Common myeloid progenitor, CD34-positive (primary cell): Measurements from ENCODE around the gene ELAC1.
"Not testable (repeated sequence)": the region's sequence is repeated elsewhere in the genome, so short reads cannot be mapped to it uniquely, and the experiment has no call there.

ENCODE experiments used
- CTCF ChIA-PET: fragments of 350-600 bp; sonication (Branson Sonifier 250); formaldehyde crosslinking; loops from one replicate; lab custom pipeline; 2021; ENCODE audit warnings: antibody characterized with exemption; lab: Charles Lee
- POLR2A ChIA-PET: fragments of 350-600 bp; sonication (Branson Sonifier 250); formaldehyde crosslinking; loops from one replicate; lab custom pipeline; 2021; ENCODE audit warnings: antibody characterized with exemption; lab: Charles Lee
- DNase-seq, 3 donors: peaks; one replicate each; pipeline versions ENCODE4 v3.0.0 to v3.0.0-alpha.2; 2013
- H3K27ac ChIP-seq, 2 experiments: 1 replicate in 1 of 2; 2 replicates in 1 of 2; pipeline ENCODE4 v1.7.0; 2013; ENCODE audit warnings: inconsistent platforms in 2 of 2, low read length in 2 of 2, mild to moderate bottlenecking in 2 of 2, low read depth in 1 of 2, moderate library complexity in 1 of 2; ENCODE audit not compliant: severe bottlenecking in 2 of 2, insufficient read depth in 1 of 2, poor library complexity in 1 of 2
- H3K27me3 ChIP-seq, 5 experiments: replicated peaks in 2 of 5; 1 replicate in 3 of 5; 2 replicates in 2 of 5; pipeline versions ENCODE4 v1.6.1 to v1.7.0; 2013; ENCODE audit warnings: low read length in 4 of 5, mild to moderate bottlenecking in 2 of 5, moderate library complexity in 2 of 5, inconsistent platforms in 1 of 5; ENCODE audit not compliant: insufficient read depth in 5 of 5, control insufficient read depth in 4 of 5
- H3K36me3 ChIP-seq, 4 experiments: 1 replicate in 2 of 4; 2 replicates in 2 of 4; pipeline versions ENCODE4 v1.6.1 to v1.7.0; 2013; ENCODE audit warnings: low read length in 3 of 4, control low read depth in 1 of 4, mild to moderate bottlenecking in 1 of 4; ENCODE audit not compliant: control insufficient read depth in 4 of 4, insufficient read depth in 4 of 4
- H3K4me1 ChIP-seq, 4 experiments: 1 replicate in 3 of 4; 2 replicates in 1 of 4; pipeline versions ENCODE4 v1.6.1 to v1.7.1; 2013; ENCODE audit warnings: low read length in 3 of 4, mild to moderate bottlenecking in 3 of 4, control low read depth in 1 of 4, inconsistent platforms in 1 of 4, moderate library complexity in 1 of 4; ENCODE audit not compliant: control insufficient read depth in 4 of 4, insufficient read depth in 4 of 4; ENCODE audit errors: control extremely low read depth in 1 of 4
- H3K4me3 ChIP-seq, 7 experiments: 1 replicate in 4 of 7; 2 replicates in 3 of 7; pipeline versions ENCODE4 v1.5.1 to v1.7.0; 2013; ENCODE audit warnings: mild to moderate bottlenecking in 7 of 7, low read length in 6 of 7, moderate library complexity in 6 of 7, inconsistent platforms in 2 of 7, low read depth in 2 of 7, control low read depth in 1 of 7; ENCODE audit not compliant: insufficient read depth in 4 of 7, control insufficient read depth in 1 of 7; ENCODE audit errors: extremely low read depth in 1 of 7
- H3K9me3 ChIP-seq, 5 experiments: 1 replicate in 4 of 5; 2 replicates in 1 of 5; pipeline versions ENCODE4 v1.6.1 to v1.7.1; 2013; ENCODE audit warnings: low read length in 4 of 5, mild to moderate bottlenecking in 2 of 5, inconsistent platforms in 1 of 5, low read depth in 1 of 5, moderate library complexity in 1 of 5; ENCODE audit not compliant: control insufficient read depth in 4 of 5, insufficient read depth in 2 of 5; ENCODE audit errors: control extremely low read depth in 1 of 5
- WGBS: methylation state at CpG from one replicate; pipeline ENCODE4 v1.1.5; 2013; ENCODE audit not compliant: insufficient coverage; 5-methylcytosine and 5-hydroxymethylcytosine counted together

Gene ELAC1

GRCh38 chr18:51003174-51003573, 35.3 kb downstream of the ELAC1 start:
- DNase-seq, H3K27ac ChIP-seq, POLR2A ChIA-PET, H3K9me3 ChIP-seq, H3K4me3 ChIP-seq, CTCF ChIA-PET, H3K36me3 ChIP-seq, H3K4me1 ChIP-seq, H3K27me3 ChIP-seq: not testable (repeated sequence)
- WGBS = 100% methylated on average over 1 of the region's 2 CpGs

- H3K4me1 ChIP-seq = no peaks in the 10 kb centered on the region
- no peak for DNase-seq
- H3K4me3 ChIP-seq = no peak overlapping the region
- H3K36me3 ChIP-seq = no peaks in the 10 kb centered on the region
- ChIA-PET CTCF (no interaction called here), POLR2A (no interaction called here)
- H3K9me3 ChIP-seq = no peaks in the 10 kb centered on the region
- WGBS = 99% methylated on average over 5 of the region's 5 CpGs
- no peaks in the 10 kb centered on the region for H3K27me3 ChIP-seq
- no peak overlapping the region for H3K27ac ChIP-seq
Measured at GRCh38 chr18:51006061-51006818, 38.4 kb downstream of the ELAC1 start.

- peak in 1 of 3 donors; percentile 8 for DNase-seq
- ChIA-PET POLR2A (no interaction called here), CTCF (interaction anchor here (1.5 kb wide), 1 partner anchor 20 kb away, joined by 3 read pairs; no protein-coding TSS in a partner anchor)
- Histone ChIP-seq H3K4me1 (no peaks in the 10 kb centered on the region), H3K36me3 (no peaks in the 10 kb centered on the region), H3K4me3 (no peak overlapping the region), H3K27ac (no peak overlapping the region), H3K27me3 (no peaks in the 10 kb centered on the region), H3K9me3 (no peaks in the 10 kb centered on the region)
- WGBS = 100% methylated on average over 1 of the region's 13 CpGs
Measured at GRCh38 chr18:51006948-51007789, 39.3 kb downstream of the ELAC1 start.

GRCh38 chr18:51007790-51008139, 39.9 kb downstream of the ELAC1 start:
- 100% methylated on average over 1 of the region's 1 CpG for WGBS
- ChIA-PET CTCF (interaction anchor here (1.5 kb wide), 1 partner anchor 20 kb away, joined by 3 read pairs; no protein-coding TSS in a partner anchor), POLR2A (no interaction called here)
- Histone ChIP-seq H3K36me3 (no peaks in the 10 kb centered on the region), H3K27ac (no peak overlapping the region), H3K4me1 (no peaks in the 10 kb centered on the region), H3K4me3 (no peak overlapping the region), H3K27me3 (no peaks in the 10 kb centered on the region), H3K9me3 (peaks cover 0 to 3% (median 0%) of the 10 kb centered on the region in 5 experiments)
- no peak for DNase-seq

GRCh38 chr18:51009072-51009471, 41.2 kb downstream of the ELAC1 start:
- H3K4me1 ChIP-seq = no peaks in the 10 kb centered on the region
- CTCF ChIA-PET = interaction anchor here (1.5 to 2.0 kb wide), 2 partner anchors 20 to 21 kb away, joined by 3 to 9 read pairs; no protein-coding TSS in a partner anchor
- POLR2A ChIA-PET = no interaction called here
- H3K36me3 ChIP-seq = no peaks in the 10 kb centered on the region
- H3K27ac ChIP-seq = no peak overlapping the region
- H3K9me3 ChIP-seq = peaks cover 0 to 3% (median 0%) of the 10 kb centered on the region in 5 experiments
- DNase-seq = peak in 2 of 3 donors; percentile 7 to 15
- no peak overlapping the region for H3K4me3 ChIP-seq
- H3K27me3 ChIP-seq = no peaks in the 10 kb centered on the region

- no peaks in the 10 kb centered on the region for H3K4me1 ChIP-seq
- no peaks in the 10 kb centered on the region for H3K36me3 ChIP-seq
- no peak overlapping the region for H3K4me3 ChIP-seq
- no peaks in the 10 kb centered on the region for H3K27me3 ChIP-seq
- ChIA-PET POLR2A (interaction anchor here (0.8 kb wide), 1 partner anchor 19 kb away, joined by 3 read pairs; the partner anchor contains the start of gene SMAD4), CTCF (interaction anchor here (2.0 kb wide), 1 partner anchor 19 kb away, joined by 9 read pairs; no protein-coding TSS in a partner anchor)
- no peak overlapping the region for H3K27ac ChIP-seq
- no peak for DNase-seq
- peaks cover 0 to 3% (median 0%) of the 10 kb centered on the region in 5 experiments for H3K9me3 ChIP-seq
Measured at GRCh38 chr18:51010218-51010617, 42.4 kb downstream of the ELAC1 start.

- Histone ChIP-seq H3K27ac (no peak overlapping the region), H3K4me1 (no peaks in the 10 kb centered on the region), H3K4me3 (no peak overlapping the region), H3K27me3 (no peaks in the 10 kb centered on the region), H3K9me3 (peaks cover 0 to 3% (median 0%) of the 10 kb centered on the region in 5 experiments), H3K36me3 (no peaks in the 10 kb centered on the region)
- 100% methylated on average over 1 of the region's 3 CpGs for WGBS
- DNase-seq = no peak
- POLR2A ChIA-PET = no interaction called here
- CTCF ChIA-PET = no interaction called here
Measured at GRCh38 chr18:51011709-51012108, 43.9 kb downstream of the ELAC1 start.
